H1 (cell line): ENCODE results near the gene ATP11A. TPM values are rescaled to one million over a fixed set of nuclear protein-coding genes. Genes with fewer than 3 reads are reported as not detected.
A peak's percentile ranks its signal among the peaks of the same experiment; 100 is the strongest.

ENCODE experiments used
- CTCF ChIA-PET: fragments of 300-600 bp; sonication (Branson Sonifier 250); formaldehyde crosslinking; loops from one replicate; lab custom pipeline; 2021; ENCODE audit not compliant: partially characterized antibody; lab: Charles Lee
- POLR2A ChIA-PET: fragments of 300-600 bp; sonication (Branson Sonifier 250); formaldehyde crosslinking; loops from one replicate; lab custom pipeline; 2021; ENCODE audit warnings: inconsistent platforms; ENCODE audit not compliant: partially characterized antibody; lab: Charles Lee
- DNase-seq, 2 experiments: peaks; one replicate each; pipeline versions ENCODE4 v3.0.0 to v3.0.0-alpha.2; 2010 to 2022; ENCODE audit warnings: low spot score in 2 of 2, low read depth in 1 of 2, mixed read lengths in 1 of 2
- FAIRE-seq: peaks from 2 replicates; lab custom pipeline; 2011; peaks lifted over from hg19 to GRCh38; lab: Jason Lieb, UNC
- H2AFZ ChIP-seq: 2 replicates; pipeline ENCODE4 v1.8.1; 2012; ENCODE audit warnings: low read length, inconsistent platforms
- H2AK5ac ChIP-seq: 2 replicates; pipeline ENCODE4 v1.6.1; 2013; ENCODE audit warnings: low read depth, low read length
- H2BK120ac ChIP-seq: replicated peaks from 2 replicates; pipeline ENCODE3; 2013; ENCODE audit warnings: low read depth, low read length, inconsistent platforms
- H2BK12ac ChIP-seq: 2 replicates; pipeline ENCODE4 v1.6.1; 2013; ENCODE audit warnings: low read depth, low read length
- H2BK15ac ChIP-seq: 2 replicates; pipeline ENCODE4 v1.6.1; 2013; ENCODE audit warnings: low read length
- H2BK20ac ChIP-seq: 2 replicates; pipeline ENCODE4 v1.6.1; 2013; ENCODE audit warnings: low read length
- H2BK5ac ChIP-seq: 2 replicates; pipeline ENCODE4 v1.6.1; 2013; ENCODE audit warnings: low read depth, low read length
- H3K14ac ChIP-seq: 2 replicates; pipeline ENCODE4 v1.6.1; 2013; ENCODE audit warnings: inconsistent platforms; ENCODE audit not compliant: insufficient read length
- H3K18ac ChIP-seq: 2 replicates; pipeline ENCODE4 v1.6.1; 2013; ENCODE audit warnings: low read length; ENCODE audit errors: extremely low read depth
- H3K23ac ChIP-seq: 2 replicates; pipeline ENCODE4 v1.6.1; 2013; ENCODE audit warnings: inconsistent platforms; ENCODE audit not compliant: insufficient read length
- H3K23me2 ChIP-seq: 2 replicates; pipeline ENCODE4 v1.6.1; 2013; ENCODE audit warnings: low read depth, low read length
- H3K27ac ChIP-seq: 2 replicates; pipeline ENCODE4 v1.6.1; 2011; ENCODE audit warnings: low read depth, low read length, inconsistent platforms
- H3K27me3 ChIP-seq, 4 experiments: replicated peaks in 1 of 4; 1 replicate in 1 of 4; 2 replicates in 3 of 4; pipeline versions ENCODE4 v1.6.1 to v1.8.1; 2011 to 2013; ENCODE audit warnings: low read length in 3 of 4, mild to moderate bottlenecking in 3 of 4, inconsistent platforms in 2 of 4, mixed read lengths in 2 of 4, moderate library complexity in 1 of 4; ENCODE audit not compliant: control insufficient read depth in 3 of 4, insufficient read depth in 3 of 4; ENCODE audit errors: extremely low read depth in 1 of 4
- H3K36me3 ChIP-seq, 4 experiments: 2 replicates each; pipeline versions ENCODE4 v1.6.1 to v1.8.1; 2011 to 2013; ENCODE audit warnings: mild to moderate bottlenecking in 4 of 4, low read length in 3 of 4, moderate library complexity in 2 of 4, control low read depth in 1 of 4, inconsistent platforms in 1 of 4; ENCODE audit not compliant: insufficient read depth in 4 of 4, control insufficient read depth in 2 of 4
- H3K4ac ChIP-seq: replicated peaks from 2 replicates; pipeline ENCODE3; 2013; ENCODE audit warnings: low read length, low read depth, mixed read lengths, inconsistent platforms; ENCODE audit not compliant: insufficient read length
- H3K4me1 ChIP-seq, 4 experiments: replicated peaks in 1 of 4; 1 replicate in 1 of 4; 2 replicates in 3 of 4; pipeline versions ENCODE4 v1.6.1 to v1.8.1; 2011 to 2013; ENCODE audit warnings: low read length in 3 of 4, inconsistent platforms in 2 of 4, mixed read lengths in 1 of 4; ENCODE audit not compliant: insufficient read depth in 4 of 4, control insufficient read depth in 3 of 4
- H3K4me2 ChIP-seq, 2 experiments: 2 replicates each; pipeline versions ENCODE4 v1.6.1 to v1.8.1; 2011 to 2013; ENCODE audit warnings: low read depth in 2 of 2, low read length in 2 of 2, control low read depth in 1 of 2, inconsistent platforms in 1 of 2, mild to moderate bottlenecking in 1 of 2; ENCODE audit not compliant: insufficient read depth in 1 of 2
- H3K4me3 ChIP-seq, 4 experiments: fragments of 200-600, 300-600 bp in 1 of 4; sonication (generic), shearing (Covaris generic), sonication (Bioruptor Twin) in 1 of 4; 2 replicates each; pipeline versions ENCODE4 v1.5.1 to v1.8.1; 2011 to 2016; ENCODE audit warnings: low read length in 4 of 4, low read depth in 3 of 4, control low read depth in 2 of 4, inconsistent platforms in 2 of 4, mild to moderate bottlenecking in 2 of 4, mixed read lengths in 1 of 4, moderate library complexity in 1 of 4; ENCODE audit not compliant: insufficient read depth in 2 of 4; ENCODE audit errors: extremely low read depth in 1 of 4
- H3K56ac ChIP-seq: replicated peaks from 2 replicates; pipeline ENCODE3; 2013; ENCODE audit warnings: low read depth, mild to moderate bottlenecking, mixed read lengths, low read length, inconsistent platforms; ENCODE audit not compliant: insufficient read length
- H3K79me1 ChIP-seq: 2 replicates; pipeline ENCODE4 v1.6.1; 2013; ENCODE audit warnings: low read depth, low read length, control low read depth
- H3K79me2 ChIP-seq, 2 experiments: 2 replicates each; pipeline versions ENCODE4 v1.6.1 to v1.8.1; 2012 to 2013; ENCODE audit warnings: low read length in 2 of 2, mild to moderate bottlenecking in 2 of 2, inconsistent platforms in 1 of 2; ENCODE audit not compliant: insufficient read depth in 2 of 2, control insufficient read depth in 1 of 2
- H3K9ac ChIP-seq, 4 experiments: replicated peaks in 1 of 4; 1 replicate in 1 of 4; 2 replicates in 3 of 4; pipeline versions ENCODE4 v1.6.1 to v1.8.1; 2011 to 2013; ENCODE audit warnings: low read depth in 3 of 4, low read length in 3 of 4, control low read depth in 2 of 4, mild to moderate bottlenecking in 2 of 4, moderate library complexity in 2 of 4, inconsistent platforms in 1 of 4; ENCODE audit errors: extremely low read depth in 1 of 4
- H3K9me3 ChIP-seq, 2 experiments: 2 replicates each; pipeline versions ENCODE4 v1.6.1 to v1.8.1; 2012 to 2013; ENCODE audit warnings: mild to moderate bottlenecking in 2 of 2, moderate library complexity in 2 of 2, control low read depth in 1 of 2, inconsistent platforms in 1 of 2, low read depth in 1 of 2, low read length in 1 of 2, mixed read lengths in 1 of 2; ENCODE audit not compliant: insufficient read depth in 2 of 2
- H4K20me1 ChIP-seq, 2 experiments: replicated peaks in 1 of 2; 2 replicates each; pipeline versions ENCODE3 to v1.8.1; 2011 to 2013; ENCODE audit warnings: inconsistent platforms in 2 of 2, low read length in 2 of 2, mild to moderate bottlenecking in 1 of 2; ENCODE audit not compliant: insufficient read depth in 2 of 2, control insufficient read depth in 1 of 2
- H4K5ac ChIP-seq: 2 replicates; pipeline ENCODE4 v1.6.1; 2013; ENCODE audit warnings: low read length, low read depth, mixed read lengths, inconsistent platforms; ENCODE audit not compliant: insufficient read length
- H4K8ac ChIP-seq: 2 replicates; pipeline ENCODE4 v1.8.0; 2013; ENCODE audit warnings: mild to moderate bottlenecking, moderate library complexity, low read length, inconsistent platforms; ENCODE audit not compliant: insufficient read depth; ENCODE audit errors: extremely low read depth
- H4K91ac ChIP-seq: replicated peaks from 2 replicates; pipeline ENCODE3; 2013; ENCODE audit warnings: low read length, mixed read lengths, inconsistent platforms; ENCODE audit not compliant: insufficient read length
- CHD2 ChIP-seq: IDR thresholded peaks from 2 replicates; pipeline ENCODE4 v1.6.1; 2012; ENCODE audit warnings: low read length, improper control_type of control experiment
- RAD21 ChIP-seq, 2 experiments: IDR thresholded peaks in 1 of 2; conservative IDR thresholded peaks in 1 of 2; 2 replicates each; pipeline ENCODE4 v1.6.1; 2011; ENCODE audit warnings: low read depth in 2 of 2, low read length in 2 of 2, improper control_type of control experiment in 1 of 2, inconsistent platforms in 1 of 2, mild to moderate bottlenecking in 1 of 2, moderate library complexity in 1 of 2
- RFX5 ChIP-seq: IDR thresholded peaks from 2 replicates; pipeline ENCODE4 v1.6.1; 2011; ENCODE audit warnings: low read depth, low read length, improper control_type of control experiment, borderline replicate concordance
- SAP30 ChIP-seq: fragments of 300-600 bp; sonication (generic); IDR thresholded peaks from 2 replicates; pipeline ENCODE4 v1.7.1; 2012; ENCODE audit warnings: low read length, moderate library complexity, mild to moderate bottlenecking, inconsistent platforms; ENCODE audit not compliant: insufficient read depth, insufficient replicate concordance
- SIRT6 ChIP-seq: IDR thresholded peaks from one replicate; pipeline ENCODE4 v1.7.1; 2012; ENCODE audit warnings: low read length, inconsistent platforms
- SP1 ChIP-seq: IDR thresholded peaks from 2 replicates; pipeline ENCODE4 v1.6.1; 2011; ENCODE audit warnings: low read depth, low read length
- SRF ChIP-seq: IDR thresholded peaks from 2 replicates; pipeline ENCODE4 v1.6.1; 2011; ENCODE audit warnings: mild to moderate bottlenecking, low read depth, low read length, moderate library complexity
- WGBS, 2 experiments: shearing (Covaris generic) in 1 of 2; methylation state at CpG; one replicate each; pipeline versions ENCODE4 v1.1.6 to v1.1.7; 2013 to 2015; ENCODE audit warnings: low lambda C conversion rate in 2 of 2, mixed read lengths in 2 of 2, inconsistent platforms in 1 of 2, low coverage in 1 of 2, missing lambda C conversion rate in 1 of 2; ENCODE audit not compliant: insufficient replicate concordance in 2 of 2, insufficient coverage in 1 of 2, insufficient read length in 1 of 2; ENCODE audit errors: extremely low coverage in 1 of 2, missing lambda C conversion rate in 1 of 2; 5-methylcytosine and 5-hydroxymethylcytosine counted together
- polyA plus RNA-seq, 7 experiments: library from polyadenylated mRNA; depleted of rRNA in 3 of 7; stranded (reverse) in 5 of 7; unstranded in 2 of 7; fragments of >200 nt in 5 of 7; fragments of 200-250 nt in 2 of 7; gene quantifications; 1 replicate in 5 of 7; 2 replicates in 1 of 7; 4 replicates in 1 of 7; pipeline versions ENCODE4 v1.2.1 to v1.2.3, GENCODE V29; 2011 to 2013; ENCODE audit warnings: missing spikeins in 2 of 7, mixed read lengths in 2 of 7
- total RNA-seq: library from RNA; stranded (reverse); fragmentation: NEBNext Ultra II Directional; extraction: Animal tissue kit (Norgen Biotek cat#: 25700); gene quantifications from 2 replicates; pipeline ENCODE4 v1.2.1, GENCODE V29; 2021
- TF ChIP-seq, protein P1 (sequence below), 3 experiments: IDR thresholded peaks; 1 replicate in 2 of 3; 2 replicates in 1 of 3; pipeline versions ENCODE4 v1.5.1 to v1.6.1; 2011; ENCODE audit warnings: low read length in 3 of 3, mild to moderate bottlenecking in 3 of 3, inconsistent platforms in 2 of 3, low read depth in 1 of 3, moderate library complexity in 1 of 3; ENCODE audit not compliant: insufficient read depth in 1 of 3; ENCODE audit errors: control extremely low read depth in 1 of 3

ATP11A gene
- total and polyA plus RNA-seq, 2 of the 8 experiments (the other 6 are each of a cell fraction or from before 2014, with no cell fraction given): 28.8 to 72.9 TPM

GRCh38 chr13:112686987-112687386, 2.9 kb upstream of the ATP11A start:
- no peak overlapping the region for H3K4me3 ChIP-seq
- H3K79me1 ChIP-seq: no peaks in the 10 kb centered on the region; the same call in 1 of the 2 replicates
- no peak overlapping the region for H2AK5ac ChIP-seq
- peaks cover 0 to 2% (median 0%) of the 10 kb centered on the region in 4 experiments; a peak in 2 of 7 replicates for H3K27me3 ChIP-seq
- 87% methylated on average over 9 of the region's 9 CpGs; no CpG with 5 or more reads in 1 of the 2 experiments for WGBS, 2 experiments
- peaks cover 0 to 13% of the 10 kb centered on the region in 2 experiments; a peak in 2 of 4 replicates for H3K79me2 ChIP-seq
- H2BK120ac ChIP-seq: no peak overlapping the region
- H2BK20ac ChIP-seq: no peak overlapping the region
- H2BK5ac ChIP-seq: no peak overlapping the region
- H4K91ac ChIP-seq: no peak overlapping the region
- no peak overlapping the region for H2BK12ac ChIP-seq
- no peak overlapping the region for H2BK15ac ChIP-seq
- H3K18ac ChIP-seq: no peak overlapping the region
- H3K23me2 ChIP-seq: peaks cover 5% of the 10 kb centered on the region; the same call in 1 of the 2 replicates
- no peak overlapping the region for H4K8ac ChIP-seq
- H2AFZ ChIP-seq: no peak overlapping the region
- TF ChIP-seq SP1 (no peak), SAP30 (no peak), RFX5 (no peak), RAD21 (IDR thresholded peaks at IDR 0.05 in 1 of 2, conservative IDR thresholded peaks at IDR 0.05 in 1 of 2; ENCODE audit: low read depth in 2 of 2, low read length in 2 of 2) (peak; percentile 30 to 34), CHD2 (no peak), SRF (no peak), SIRT6 (no peak)
- TF ChIP-seq, protein P1, sequence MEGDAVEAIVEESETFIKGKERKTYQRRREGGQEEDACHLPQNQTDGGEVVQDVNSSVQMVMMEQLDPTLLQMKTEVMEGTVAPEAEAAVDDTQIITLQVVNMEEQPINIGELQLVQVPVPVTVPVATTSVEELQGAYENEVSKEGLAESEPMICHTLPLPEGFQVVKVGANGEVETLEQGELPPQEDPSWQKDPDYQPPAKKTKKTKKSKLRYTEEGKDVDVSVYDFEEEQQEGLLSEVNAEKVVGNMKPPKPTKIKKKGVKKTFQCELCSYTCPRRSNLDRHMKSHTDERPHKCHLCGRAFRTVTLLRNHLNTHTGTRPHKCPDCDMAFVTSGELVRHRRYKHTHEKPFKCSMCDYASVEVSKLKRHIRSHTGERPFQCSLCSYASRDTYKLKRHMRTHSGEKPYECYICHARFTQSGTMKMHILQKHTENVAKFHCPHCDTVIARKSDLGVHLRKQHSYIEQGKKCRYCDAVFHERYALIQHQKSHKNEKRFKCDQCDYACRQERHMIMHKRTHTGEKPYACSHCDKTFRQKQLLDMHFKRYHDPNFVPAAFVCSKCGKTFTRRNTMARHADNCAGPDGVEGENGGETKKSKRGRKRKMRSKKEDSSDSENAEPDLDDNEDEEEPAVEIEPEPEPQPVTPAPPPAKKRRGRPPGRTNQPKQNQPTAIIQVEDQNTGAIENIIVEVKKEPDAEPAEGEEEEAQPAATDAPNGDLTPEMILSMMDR (IDR thresholded peaks at IDR 0.05; ENCODE audit: control extremely low read depth in 1 of 3, insufficient read depth in 1 of 3, low read depth in 1 of 3, low read length in 3 of 3): peak in 1 of 3 experiments; percentile 12; a peak in 1 of 4 replicates
- H3K4ac ChIP-seq: no peak overlapping the region
- no peaks in the 10 kb centered on the region for H3K36me3 ChIP-seq
- DNase-seq (peak in 1 of 2 experiments; percentile 26), FAIRE-seq (no peak)
- H3K23ac ChIP-seq: no peak overlapping the region
- peaks cover 3 to 16% (median 11%) of the 10 kb centered on the region in 4 experiments for H3K4me1 ChIP-seq
- no peaks in the 10 kb centered on the region for H4K20me1 ChIP-seq
- no peak overlapping the region for H4K5ac ChIP-seq
- H3K14ac ChIP-seq: no peak overlapping the region
- H3K27ac ChIP-seq: no peak overlapping the region
- no peak overlapping the region for H3K56ac ChIP-seq
- ChIA-PET POLR2A (interaction anchor here (1.2 kb wide), 1 partner anchor 13 kb away, joined by 3 read pairs; no protein-coding TSS in a partner anchor), CTCF (interaction anchor here (1.0 to 1.3 kb wide), 2 partner anchors 40 to 169 kb away, joined by 3 to 4 read pairs; no protein-coding TSS in a partner anchor)
- H3K9me3 ChIP-seq: no peaks in the 10 kb centered on the region
- no peak overlapping the region for H3K4me2 ChIP-seq
- no peak overlapping the region for H3K9ac ChIP-seq
